ENCODE data around the gene SUSD4. TPM values are rescaled to one million over a fixed set of nuclear protein-coding genes. Genes with fewer than 3 reads are reported as not detected.
A peak's percentile ranks its signal among the peaks of the same experiment; 100 is the strongest.

The SUSD4 gene
- total RNA-seq, 4 donors from 2014 or later, result 2.2 to 5.3 (median 2.5) TPM

GRCh38 chr1:223347583-223347982 lies 16.4 kb downstream of the SUSD4 start:
- 96% methylated on average over 3 to 4 of the region's 4 CpGs for WGBS, 2 donors (ENCODE audit: low coverage in 1 of 2)
- ATAC-seq, result no peak

GRCh38 chr1:223346311-223346710 lies 17.7 kb downstream of the SUSD4 start:
- no peak for ATAC-seq
- TF ChIP-seq POLR2AphosphoS5 (IDR thresholded peaks at IDR 0.05), result no peak
- TF ChIP-seq POLR2A (IDR thresholded peaks at IDR 0.05), result no peak
- TF ChIP-seq EP300 (IDR thresholded peaks at IDR 0.05), result no peak
- Histone ChIP-seq H3K36me3 (no peaks in the 10 kb centered on the region), H3K27ac (no peak overlapping the region), H3K4me3 (no peak overlapping the region), H3K9me3 (no peaks in the 10 kb centered on the region), H3K27me3 (peaks cover 3% of the 10 kb centered on the region), H3K4me1 (peaks cover 0 to 5% (median 0%) of the 10 kb centered on the region in 3 donors)
- WGBS, 2 donors (ENCODE audit: low coverage in 1 of 2), result 81 to 96% methylated on average over 4 of the region's 4 CpGs

More at GRCh38 chr1:223347583-223347982, 16.4 kb downstream of the SUSD4 start:
- no peaks in the 10 kb centered on the region for H3K36me3 ChIP-seq
- no peak overlapping the region for H3K4me3 ChIP-seq
- peaks cover 12% of the 10 kb centered on the region for H3K27me3 ChIP-seq
- no peak overlapping the region for H3K27ac ChIP-seq
- H3K4me1 ChIP-seq, result no peaks in the 10 kb centered on the region
- no peaks in the 10 kb centered on the region for H3K9me3 ChIP-seq
- TF ChIP-seq POLR2AphosphoS5 (IDR thresholded peaks at IDR 0.05) (no peak), EP300 (IDR thresholded peaks at IDR 0.05) (no peak), CTCF (IDR thresholded peaks at IDR 0.05) (no peak), POLR2A (IDR thresholded peaks at IDR 0.05) (no peak)

- Histone ChIP-seq H3K36me3 (no peaks in the 10 kb centered on the region), H3K4me1 (peaks cover 0 to 11% (median 0%) of the 10 kb centered on the region in 3 donors), H3K4me3 (no peak overlapping the region), H3K27ac (no peak overlapping the region), H3K9me3 (no peaks in the 10 kb centered on the region), H3K27me3 (no peaks in the 10 kb centered on the region)
- TF ChIP-seq EP300 (IDR thresholded peaks at IDR 0.05) (no peak), POLR2AphosphoS5 (IDR thresholded peaks at IDR 0.05) (no peak), CTCF (IDR thresholded peaks at IDR 0.05) (no peak), POLR2A (IDR thresholded peaks at IDR 0.05) (no peak)
- WGBS, 2 donors (ENCODE audit: low coverage in 1 of 2), result 64 to 78% methylated on average over 1 to 4 of the region's 4 CpGs
- no peak for ATAC-seq
These were observed 18.3 kb downstream of the SUSD4 start for GRCh38 chr1:223345720-223346119.

- TF ChIP-seq POLR2A (IDR thresholded peaks at IDR 0.05), result no peak
- no peak for TF ChIP-seq EP300 (IDR thresholded peaks at IDR 0.05)
- no peak for TF ChIP-seq POLR2AphosphoS5 (IDR thresholded peaks at IDR 0.05)
- TF ChIP-seq CTCF (IDR thresholded peaks at IDR 0.05), result no peak
- Histone ChIP-seq H3K9me3 (no peaks in the 10 kb centered on the region), H3K4me3 (no peak overlapping the region), H3K27me3 (no peaks in the 10 kb centered on the region), H3K27ac (no peak overlapping the region), H3K4me1 (peaks cover 0 to 14% (median 0%) of the 10 kb centered on the region in 3 donors), H3K36me3 (no peaks in the 10 kb centered on the region)
- 60 to 80% methylated on average over 4 to 6 of the region's 6 CpGs for WGBS, 2 donors (ENCODE audit: low coverage in 1 of 2)
- ATAC-seq, result peak; percentile 20
These were observed 19.5 kb downstream of the SUSD4 start for GRCh38 chr1:223344491-223344890.

GRCh38 chr1:223343692-223344091 lies 20.3 kb downstream of the SUSD4 start:
- WGBS, 2 donors (ENCODE audit: low coverage in 1 of 2), result 29 to 50% methylated on average over 2 to 3 of the region's 3 CpGs
- Histone ChIP-seq H3K4me1 (peaks cover 0 to 14% (median 0%) of the 10 kb centered on the region in 3 donors), H3K9me3 (no peaks in the 10 kb centered on the region), H3K36me3 (no peaks in the 10 kb centered on the region), H3K27me3 (no peaks in the 10 kb centered on the region), H3K4me3 (no peak overlapping the region), H3K27ac (no peak overlapping the region)
- ATAC-seq, result no peak
- TF ChIP-seq EP300 (IDR thresholded peaks at IDR 0.05), result no peak
- no peak for TF ChIP-seq POLR2AphosphoS5 (IDR thresholded peaks at IDR 0.05)
- no peak for TF ChIP-seq CTCF (IDR thresholded peaks at IDR 0.05)
- no peak for TF ChIP-seq POLR2A (IDR thresholded peaks at IDR 0.05)

Data from gastroesophageal sphincter (tissue), 4 donors.